Keratinocyte (primary cell): ENCODE data around the gene CACNA2D2. TPM values are rescaled to one million over a fixed set of nuclear protein-coding genes. Genes with fewer than 3 reads are reported as not detected.

Source experiments
- DNase-seq: peaks from one replicate; pipeline ENCODE4 v3.0.0-alpha.2; 2011; ENCODE audit warnings: low read depth, missing footprints, low spot score
- FAIRE-seq: peaks from 2 replicates; lab custom pipeline; 2011; peaks lifted over from hg19 to GRCh38; lab: Jason Lieb, UNC
- H2AFZ ChIP-seq: 2 replicates; pipeline ENCODE4 v1.6.0; 2012; ENCODE audit warnings: low read length, control low read depth, inconsistent platforms; ENCODE audit not compliant: control insufficient read depth
- H3K27ac ChIP-seq: 2 replicates; pipeline ENCODE4 v1.5.1; 2011; ENCODE audit warnings: low read length; ENCODE audit not compliant: control insufficient read depth, insufficient read depth
- H3K27me3 ChIP-seq: 3 replicates; pipeline ENCODE4 v1.6.0; 2011; ENCODE audit warnings: low read length; ENCODE audit not compliant: control insufficient read depth, insufficient read depth; ENCODE audit errors: extremely low read depth
- H3K36me3 ChIP-seq, 2 experiments: 2 replicates in 1 of 2; 3 replicates in 1 of 2; pipeline ENCODE4 v1.5.1; 2011; ENCODE audit warnings: low read length in 2 of 2, mild to moderate bottlenecking in 1 of 2; ENCODE audit not compliant: control insufficient read depth in 2 of 2, insufficient read depth in 2 of 2; ENCODE audit errors: extremely low read depth in 1 of 2
- H3K4me1 ChIP-seq: 3 replicates; pipeline ENCODE4 v1.5.1; 2011; ENCODE audit warnings: low read length; ENCODE audit not compliant: control insufficient read depth, insufficient read depth; ENCODE audit errors: extremely low read depth
- H3K4me2 ChIP-seq: 3 replicates; pipeline ENCODE4 v1.6.0; 2011; ENCODE audit warnings: low read depth, low read length; ENCODE audit not compliant: control insufficient read depth, insufficient read depth; ENCODE audit errors: extremely low read depth
- H3K4me3 ChIP-seq, 3 experiments: fragments of 200-600 bp in 1 of 3; sonication (generic) in 1 of 3; 2 replicates in 2 of 3; 3 replicates in 1 of 3; pipeline ENCODE4 v1.5.1; 2011 to 2016; ENCODE audit warnings: low read length in 3 of 3, mild to moderate bottlenecking in 3 of 3, control low read depth in 2 of 3, inconsistent platforms in 1 of 3, low read depth in 1 of 3, mixed read lengths in 1 of 3, mixed run types in 1 of 3, moderate library complexity in 1 of 3; ENCODE audit not compliant: control insufficient read depth in 2 of 3, insufficient read depth in 2 of 3; ENCODE audit errors: extremely low read depth in 1 of 3
- H3K79me2 ChIP-seq: 2 replicates; pipeline ENCODE4 v1.6.0; 2012; ENCODE audit warnings: low read length; ENCODE audit not compliant: control insufficient read depth, insufficient read depth
- H3K9ac ChIP-seq: 3 replicates; pipeline ENCODE4 v1.6.0; 2011; ENCODE audit warnings: low read length; ENCODE audit not compliant: control insufficient read depth, insufficient read depth; ENCODE audit errors: extremely low read depth
- H3K9me1 ChIP-seq: 3 replicates; pipeline ENCODE4 v1.6.0; 2011; ENCODE audit warnings: low read length; ENCODE audit not compliant: control insufficient read depth, insufficient read depth; ENCODE audit errors: extremely low read depth
- H3K9me3 ChIP-seq: 2 replicates; pipeline ENCODE4 v1.5.1; 2012; ENCODE audit warnings: low read depth, low read length; ENCODE audit not compliant: control insufficient read depth
- H4K20me1 ChIP-seq: 3 replicates; pipeline ENCODE4 v1.6.0; 2011; ENCODE audit warnings: low read length; ENCODE audit not compliant: control insufficient read depth, insufficient read depth; ENCODE audit errors: extremely low read depth
- CTCF ChIP-seq, 3 experiments: IDR thresholded peaks in 1 of 3; conservative IDR thresholded peaks in 1 of 3; optimal IDR thresholded peaks in 1 of 3; 2 replicates in 2 of 3; 3 replicates in 1 of 3; pipeline versions ENCODE3 to v1.5.1; 2011; ENCODE audit warnings: low read length in 3 of 3, mild to moderate bottlenecking in 3 of 3, moderate library complexity in 2 of 3, control low read depth in 1 of 3, inconsistent platforms in 1 of 3; ENCODE audit not compliant: insufficient read depth in 2 of 3; ENCODE audit errors: extremely low read depth in 1 of 3
- EZH2 ChIP-seq: IDR thresholded peaks from one replicate; pipeline ENCODE4 v1.6.1; 2012; ENCODE audit warnings: inconsistent platforms, mild to moderate bottlenecking, low read length, moderate library complexity
- dilution Hi-C: fragments of 300-500 bp; cut with MboI; formaldehyde crosslinking; loops from one replicate; pipeline ENCODE4 v1.7.0; 2020; ENCODE audit warnings: low sequenced_read_pairs; ENCODE audit not compliant: extremely low pct_ligation_motif_present
- polyA plus RNA-seq, 5 experiments: library from polyadenylated mRNA; depleted of rRNA in 3 of 5; stranded (reverse) in 3 of 5; stranded (forward) in 1 of 5; unstranded in 1 of 5; fragments of >200 nt; gene quantifications; 1 replicate in 1 of 5; 2 replicates in 3 of 5; 3 replicates in 1 of 5; pipeline versions ENCODE4 v1.2.1 to v1.2.3, GENCODE V29; 2011 to 2012; ENCODE audit warnings: missing spikeins in 2 of 5, low read depth in 1 of 5, low replicate concordance in 1 of 5

CACNA2D2 gene
- polyA plus RNA-seq, 1 donor (not counting 4 experiments of a cell fraction or from before 2014, with no cell fraction given), result 0.04 TPM

- H4K20me1 ChIP-seq, result no peaks in the 10 kb centered on the region
- FAIRE-seq, result no peak
- H3K27ac ChIP-seq, result no peak overlapping the region
- H3K36me3 ChIP-seq, result no peaks in the 10 kb centered on the region
- DNase-seq, result no peak
- H3K4me1 ChIP-seq, result peaks cover 10% of the 10 kb centered on the region
- H3K9me1 ChIP-seq, result no peaks in the 10 kb centered on the region
- no peaks in the 10 kb centered on the region for H3K79me2 ChIP-seq
- no peak overlapping the region for H2AFZ ChIP-seq
- no peak overlapping the region for H3K4me3 ChIP-seq
- H3K4me2 ChIP-seq, result no peak overlapping the region
- dilution Hi-C loops, result no loop called here
- H3K9ac ChIP-seq, result no peak overlapping the region
- H3K9me3 ChIP-seq, result no peaks in the 10 kb centered on the region
- TF ChIP-seq CTCF (optimal IDR thresholded peaks at IDR 0.05 in 1 of 3, IDR thresholded peaks at IDR 0.05 in 1 of 3, conservative IDR thresholded peaks at IDR 0.05 in 1 of 3; ENCODE audit: extremely low read depth in 1 of 3, insufficient read depth in 2 of 3, low read length in 3 of 3) (peak in 2 of 3 experiments; percentile 25 to 31), EZH2 (no peak)
- H3K27me3 ChIP-seq, result peaks cover 14% of the 10 kb centered on the region
These were observed 132.8 kb downstream of the CACNA2D2 start for GRCh38 chr3:50370594-50370993.

GRCh38 chr3:50369012-50369670, 134.3 kb downstream of the CACNA2D2 start:
- no peak overlapping the region for H3K4me3 ChIP-seq
- peak; percentile 44 for FAIRE-seq
- H3K4me2 ChIP-seq, result no peak overlapping the region
- DNase-seq, result no peak
- H3K9me1 ChIP-seq, result no peaks in the 10 kb centered on the region
- peaks cover 14% of the 10 kb centered on the region for H3K27me3 ChIP-seq
- TF ChIP-seq EZH2 (no peak), CTCF (optimal IDR thresholded peaks at IDR 0.05 in 1 of 3, IDR thresholded peaks at IDR 0.05 in 1 of 3, conservative IDR thresholded peaks at IDR 0.05 in 1 of 3; ENCODE audit: extremely low read depth in 1 of 3, insufficient read depth in 2 of 3, low read length in 3 of 3) (no peak)
- no peak overlapping the region for H2AFZ ChIP-seq
- dilution Hi-C loops, result no loop called here
- no peaks in the 10 kb centered on the region for H3K36me3 ChIP-seq
- H4K20me1 ChIP-seq, result no peaks in the 10 kb centered on the region
- H3K4me1 ChIP-seq, result peaks cover 12% of the 10 kb centered on the region
- H3K79me2 ChIP-seq, result no peaks in the 10 kb centered on the region
- no peak overlapping the region for H3K27ac ChIP-seq
- no peak overlapping the region for H3K9ac ChIP-seq
- no peaks in the 10 kb centered on the region for H3K9me3 ChIP-seq
